Osteocyte (in vitro differentiated cells): ENCODE measurements around the gene GALNT2. TPM values are rescaled to one million over a fixed set of nuclear protein-coding genes. Genes with fewer than 3 reads are reported as not detected.
A peak's percentile ranks its signal among the peaks of the same experiment; 100 is the strongest.

Experiments
- DNase-seq: peaks from one replicate; pipeline ENCODE4 v3.0.0; 2021; ENCODE audit warnings: mixed read lengths; ENCODE audit not compliant: unreplicated experiment; ENCODE audit errors: extremely low spot score
- H3K27ac Mint-ChIP-seq: one replicate; pipeline ENCODE4 v1.8.0; 2021; ENCODE audit warnings: mild to moderate bottlenecking, mixed read lengths; ENCODE audit not compliant: unreplicated experiment
- H3K27me3 Mint-ChIP-seq: one replicate; pipeline ENCODE4 v1.8.0; 2021; ENCODE audit warnings: mixed read lengths; ENCODE audit not compliant: unreplicated experiment
- H3K36me3 Mint-ChIP-seq: one replicate; pipeline ENCODE4 v1.8.0; 2021; ENCODE audit warnings: mixed read lengths; ENCODE audit not compliant: unreplicated experiment
- H3K4me1 Mint-ChIP-seq: one replicate; pipeline ENCODE4 v1.8.0; 2021; ENCODE audit warnings: mixed read lengths; ENCODE audit not compliant: unreplicated experiment
- H3K4me3 Mint-ChIP-seq: one replicate; pipeline ENCODE4 v1.8.0; 2021; ENCODE audit warnings: mild to moderate bottlenecking, moderate library complexity, mixed read lengths; ENCODE audit not compliant: unreplicated experiment
- H3K9me3 Mint-ChIP-seq: one replicate; pipeline ENCODE4 v1.8.0; 2021; ENCODE audit warnings: mixed read lengths; ENCODE audit not compliant: unreplicated experiment
- total RNA-seq: library from RNA; stranded (reverse); gene quantifications from 2 replicates; pipeline ENCODE4 v1.2.1, GENCODE V29; 2021
- TF ChIP-seq, protein P1 (sequence below): fragments of 200-600 bp; sonication (generic); IDR thresholded peaks from 2 replicates; pipeline ENCODE4 v1.5.0; 2021; ENCODE audit warnings: antibody characterized with exemption, mild to moderate bottlenecking, moderate library complexity

The GALNT2 gene
- total RNA-seq, 1 donor from 2014 or later, result 149 TPM

- H3K4me1 Mint-ChIP-seq, result peaks cover 3% of the 10 kb centered on the region
- no peaks in the 10 kb centered on the region for H3K27me3 Mint-ChIP-seq
- H3K4me3 Mint-ChIP-seq, result no peak overlapping the region
- no peak overlapping the region for H3K27ac Mint-ChIP-seq
- DNase-seq, result no peak
- peaks cover 28% of the 10 kb centered on the region for H3K36me3 Mint-ChIP-seq
- H3K9me3 Mint-ChIP-seq, result no peaks in the 10 kb centered on the region
- TF ChIP-seq, protein P1, sequence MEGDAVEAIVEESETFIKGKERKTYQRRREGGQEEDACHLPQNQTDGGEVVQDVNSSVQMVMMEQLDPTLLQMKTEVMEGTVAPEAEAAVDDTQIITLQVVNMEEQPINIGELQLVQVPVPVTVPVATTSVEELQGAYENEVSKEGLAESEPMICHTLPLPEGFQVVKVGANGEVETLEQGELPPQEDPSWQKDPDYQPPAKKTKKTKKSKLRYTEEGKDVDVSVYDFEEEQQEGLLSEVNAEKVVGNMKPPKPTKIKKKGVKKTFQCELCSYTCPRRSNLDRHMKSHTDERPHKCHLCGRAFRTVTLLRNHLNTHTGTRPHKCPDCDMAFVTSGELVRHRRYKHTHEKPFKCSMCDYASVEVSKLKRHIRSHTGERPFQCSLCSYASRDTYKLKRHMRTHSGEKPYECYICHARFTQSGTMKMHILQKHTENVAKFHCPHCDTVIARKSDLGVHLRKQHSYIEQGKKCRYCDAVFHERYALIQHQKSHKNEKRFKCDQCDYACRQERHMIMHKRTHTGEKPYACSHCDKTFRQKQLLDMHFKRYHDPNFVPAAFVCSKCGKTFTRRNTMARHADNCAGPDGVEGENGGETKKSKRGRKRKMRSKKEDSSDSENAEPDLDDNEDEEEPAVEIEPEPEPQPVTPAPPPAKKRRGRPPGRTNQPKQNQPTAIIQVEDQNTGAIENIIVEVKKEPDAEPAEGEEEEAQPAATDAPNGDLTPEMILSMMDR, result no peak
Observed at GRCh38 chr1:230265200-230266115, 198.4 kb downstream of the GALNT2 start.

DNA sequence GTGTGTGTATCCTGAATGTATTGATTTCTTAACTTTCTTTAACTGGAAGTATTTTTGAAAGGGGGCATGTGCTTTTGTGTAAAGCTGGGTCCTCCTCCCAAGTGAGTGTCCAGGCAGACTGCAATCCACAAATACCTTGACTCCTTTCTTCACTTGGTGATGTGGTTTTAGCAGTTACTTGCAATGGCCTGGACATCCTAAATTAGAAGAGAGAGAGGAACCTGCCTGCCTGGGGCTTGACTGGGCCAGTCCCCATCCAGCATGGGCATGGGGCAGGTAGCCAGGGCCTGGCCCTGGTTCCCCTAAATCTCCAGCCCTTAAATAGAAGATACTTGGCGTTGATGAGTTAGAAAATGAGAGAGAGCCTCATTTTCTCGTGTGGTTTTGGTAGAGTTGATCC, 199.4 kb downstream of the GALNT2 start:
- H3K27me3 Mint-ChIP-seq, result no peaks in the 10 kb centered on the region
- no peaks in the 10 kb centered on the region for H3K9me3 Mint-ChIP-seq
- peaks cover 29% of the 10 kb centered on the region for H3K36me3 Mint-ChIP-seq
- no peak for DNase-seq
- TF ChIP-seq, protein P1, result no peak
- no peak overlapping the region for H3K4me3 Mint-ChIP-seq
- peaks cover 5% of the 10 kb centered on the region for H3K4me1 Mint-ChIP-seq
- H3K27ac Mint-ChIP-seq, result no peak overlapping the region

- TF ChIP-seq, protein P1, result no peak
- Mint-ChIP-seq H3K4me1 (peaks cover 5% of the 10 kb centered on the region), H3K9me3 (no peaks in the 10 kb centered on the region), H3K36me3 (peaks cover 29% of the 10 kb centered on the region), H3K27ac (peak overlapping the region; percentile 1), H3K27me3 (no peaks in the 10 kb centered on the region), H3K4me3 (no peak overlapping the region)
- no peak for DNase-seq
Observed at GRCh38 chr1:230267338-230268065, 200.5 kb downstream of the GALNT2 start.

DNA sequence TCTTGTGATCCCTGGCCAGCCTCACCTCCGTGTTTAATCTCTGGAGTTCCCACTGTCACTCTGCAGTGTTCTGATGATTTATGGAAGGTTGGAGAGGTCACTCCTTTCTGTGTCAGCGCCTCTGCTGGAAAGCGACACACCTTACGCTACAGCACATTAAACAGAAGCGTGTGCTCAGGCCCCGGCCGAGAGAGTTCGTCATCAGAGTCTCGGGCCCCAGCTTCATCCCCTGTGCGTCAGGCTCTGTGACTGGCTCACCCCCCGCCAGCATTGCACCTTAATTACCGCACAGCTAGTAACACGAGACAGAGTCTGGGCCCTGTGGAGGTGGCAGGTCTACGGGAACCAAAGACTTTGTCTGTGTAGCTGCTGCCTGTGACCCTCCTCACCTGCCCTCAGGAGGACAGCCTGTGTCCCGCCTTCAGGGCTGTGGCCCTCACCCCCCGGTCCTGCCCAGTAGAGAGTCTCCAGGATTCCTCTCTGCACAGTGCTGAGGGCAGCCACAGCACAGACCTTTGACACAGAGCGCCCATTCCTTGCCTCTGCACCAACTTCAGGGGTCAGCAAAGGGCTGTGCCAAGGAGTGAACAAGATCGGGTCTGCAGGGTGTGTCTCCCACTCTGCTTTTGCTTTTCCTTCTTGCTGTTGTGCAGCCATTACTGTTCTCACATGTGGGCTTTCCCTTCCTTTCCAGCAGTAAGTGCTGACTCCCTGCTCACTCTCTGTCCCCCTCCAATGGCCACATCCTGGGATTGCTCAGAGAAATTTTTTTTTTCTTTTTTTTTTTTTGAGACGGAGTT, 201.5 kb downstream of the GALNT2 start:
- TF ChIP-seq, protein P1, result peak; percentile 81
- no peak for DNase-seq
- Mint-ChIP-seq H3K9me3 (no peaks in the 10 kb centered on the region), H3K27me3 (no peaks in the 10 kb centered on the region), H3K4me1 (peaks cover 5% of the 10 kb centered on the region), H3K4me3 (no peak overlapping the region), H3K27ac (peak overlapping the region; percentile 34), H3K36me3 (peaks cover 26% of the 10 kb centered on the region)
